ENCODE results near the gene PHTF1.

The PHTF1 gene

DNA sequence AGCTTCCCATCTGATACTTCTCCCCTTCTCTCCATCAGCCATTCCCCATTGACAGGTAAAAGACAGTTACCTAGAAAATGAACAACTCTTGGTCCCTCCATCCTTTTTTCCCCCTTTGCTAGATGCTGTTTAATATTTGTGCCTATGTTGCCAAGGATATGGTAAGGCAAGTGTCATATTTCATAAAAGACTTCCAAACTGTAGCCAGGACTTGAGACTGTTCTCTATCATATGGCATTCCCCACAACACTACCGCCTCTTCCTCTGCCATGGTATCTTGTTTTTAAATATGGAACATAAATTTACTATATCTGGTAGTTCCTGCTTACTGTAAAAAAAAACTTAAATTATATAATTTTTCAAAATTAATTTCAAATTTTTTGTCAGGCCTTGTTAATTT lies 97.2 kb downstream of the PHTF1 start:
- DNase-seq, result no peak

DNA sequence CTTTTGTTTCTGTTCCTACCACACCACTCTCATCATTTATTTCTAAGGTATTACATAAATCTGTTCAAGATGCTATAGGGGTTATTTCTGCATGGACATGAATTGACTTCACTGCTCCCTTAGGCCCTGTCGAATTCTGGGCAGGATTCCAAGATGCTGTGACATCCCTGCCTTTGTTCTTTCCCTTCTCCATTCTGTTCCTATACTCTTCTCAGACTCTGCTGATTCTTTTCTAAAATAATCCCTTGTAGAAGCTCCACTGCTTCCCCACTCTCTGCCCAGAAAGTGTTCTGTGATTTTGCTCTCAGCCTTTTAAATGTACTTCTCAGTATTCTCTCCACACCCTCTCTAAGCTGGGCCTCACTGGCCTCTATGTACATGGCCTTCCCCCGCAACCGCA lies 99.2 kb downstream of the PHTF1 start:
- no peak for DNase-seq

- DNase-seq, result no peak
Observed at GRCh38 chr1:113659556-113659955, 99.7 kb downstream of the PHTF1 start.

DNA sequence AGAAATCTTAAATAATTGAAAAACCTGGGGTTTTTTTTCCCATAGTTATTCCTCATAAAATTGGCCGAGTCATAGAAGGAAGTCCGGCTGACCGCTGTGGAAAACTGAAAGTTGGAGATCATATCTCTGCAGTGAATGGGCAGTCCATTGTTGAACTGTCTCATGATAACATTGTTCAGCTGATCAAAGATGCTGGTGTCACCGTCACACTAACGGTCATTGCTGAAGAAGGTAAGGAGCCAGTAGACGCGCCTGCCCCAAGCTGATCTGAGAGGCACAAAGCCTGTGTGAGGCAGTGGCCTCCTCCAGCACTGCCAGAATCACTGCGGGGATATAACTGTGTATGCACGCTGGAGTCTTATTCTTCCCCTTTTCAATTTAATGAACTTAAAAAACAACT lies 100.3 kb downstream of the PHTF1 start:
- no peak for DNase-seq

DNA sequence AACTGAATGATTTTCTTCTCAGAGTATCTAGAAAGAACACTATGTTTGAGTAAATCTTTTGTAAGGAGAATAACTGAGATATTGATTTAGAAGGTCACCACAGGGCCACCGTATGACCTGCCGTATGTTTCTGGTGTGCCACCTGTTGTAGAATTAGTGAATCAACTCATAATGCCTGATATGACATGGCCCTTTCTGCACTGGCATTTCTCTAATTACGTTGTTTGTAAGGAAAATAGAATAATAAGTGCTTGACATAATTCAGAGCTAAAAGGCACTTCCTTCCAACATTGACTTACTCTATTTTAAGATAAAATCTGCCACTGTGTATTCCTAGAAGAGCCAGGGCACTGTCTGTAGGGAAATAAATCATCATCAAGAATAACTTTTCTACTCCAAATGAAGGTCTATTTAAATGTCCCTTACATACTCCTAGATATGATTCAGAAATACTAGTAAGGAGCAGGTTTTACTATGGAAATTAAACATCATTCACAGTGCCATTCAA lies 101.7 kb downstream of the PHTF1 start:
- no peak for DNase-seq

GRCh38 chr1:113657126-113657525 lies 102.2 kb downstream of the PHTF1 start:
- no peak for DNase-seq

DNA sequence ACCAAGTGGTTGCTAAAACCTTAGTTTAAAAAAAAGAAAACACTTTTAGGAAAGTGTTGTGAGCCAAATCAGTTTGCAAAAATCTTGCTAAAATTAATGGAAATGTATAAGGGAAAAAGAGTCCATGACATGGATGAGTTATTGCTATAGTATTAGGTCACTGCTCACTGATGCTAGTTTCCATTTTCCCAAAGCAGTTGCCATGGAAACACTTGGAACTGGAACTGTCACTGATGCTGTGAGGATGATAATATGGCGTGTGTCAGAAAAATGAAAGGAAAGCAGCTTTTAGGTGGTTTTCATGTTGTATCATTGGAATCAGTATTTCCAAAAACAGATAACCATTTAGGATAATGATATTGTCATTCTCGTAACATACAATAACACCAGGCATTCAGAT lies 104.4 kb downstream of the PHTF1 start:
- no peak for DNase-seq

GRCh38 chr1:113653741-113654140 lies 105.5 kb downstream of the PHTF1 start:
- no peak for DNase-seq

- no peak for DNase-seq
Observed at GRCh38 chr1:113652771-113653170, 106.5 kb downstream of the PHTF1 start.

DNA sequence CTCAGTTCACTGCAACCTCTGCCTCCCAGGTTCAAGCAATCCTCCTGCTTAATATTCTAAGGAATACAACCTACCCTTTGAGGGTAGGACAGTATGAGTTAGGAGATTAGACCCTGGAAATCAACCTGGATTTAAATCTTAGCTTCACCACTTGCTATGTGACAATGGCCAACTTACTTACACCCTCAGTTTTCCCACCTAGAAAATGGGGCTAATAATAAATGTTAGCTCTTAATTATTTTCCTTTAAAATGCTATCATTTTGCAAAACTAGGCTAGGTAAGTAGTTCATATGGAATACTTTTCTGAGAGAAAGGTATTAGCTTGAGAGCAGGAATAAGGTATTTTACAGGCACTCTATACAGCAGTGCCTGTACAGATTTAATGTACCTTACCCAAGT lies 110.8 kb downstream of the PHTF1 start:
- DNase-seq, result no peak

DNA sequence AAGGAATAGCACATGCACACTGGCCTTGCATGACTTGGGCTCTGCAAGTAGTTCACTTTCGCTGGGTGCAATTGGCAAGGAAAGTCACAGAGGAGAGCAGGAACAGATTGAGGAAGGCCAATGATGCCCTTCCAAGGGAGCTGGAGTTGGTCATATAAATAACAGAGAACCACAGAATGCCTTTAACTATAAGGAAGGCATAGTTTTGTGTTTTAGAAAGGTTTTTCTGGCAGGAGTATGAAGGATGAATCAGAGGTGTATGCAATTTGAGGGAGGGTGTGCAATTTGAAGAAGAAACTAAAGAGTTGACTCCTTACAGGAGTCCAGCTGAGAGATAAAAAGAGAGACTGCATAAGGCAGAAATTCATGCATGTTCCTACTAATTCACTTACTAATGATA lies 112.1 kb downstream of the PHTF1 start:
- no peak for DNase-seq

Measured in NCI-H774 (cell line).